ENCODE data around the gene BAD. TPM values are rescaled to one million over a fixed set of nuclear protein-coding genes. Genes with fewer than 3 reads are reported as not detected.

Gene BAD
- total and polyA plus RNA-seq, 12 donors = 9.5 to 219 (median 101) TPM

GRCh38 chr11:64225608-64226506, 58.6 kb downstream of the BAD start, which contains the start of the genes NUDT22 and TRPT1:
Gene NUDT22 (plus strand): TSS chr11:64226274. CDS start chr11:64226653, 379 bp downstream.
Gene TRPT1 (minus strand): TSS chr11:64226186. CDS start chr11:64225860, 326 bp downstream.
- peak within 1 kb of the TSS; percentile 66 to 92 (median 83) for H3K27ac ChIP-seq
- TF ChIP-seq CTCF (IDR thresholded peaks at IDR 0.05) (peak in 1 of 6 experiments; percentile 18), POLR2A (IDR thresholded peaks at IDR 0.05) (peak; percentile 44 to 71)
- 0 to 1% (median 0%) methylated on average over 11 to 54 of the region's 54 CpGs for WGBS, 4 donors
- intact Hi-C loops (cut with DNase I) = no loop called here
- peak; percentile 86 to 94 (median 90) for DNase-seq
- H3K4me1 ChIP-seq (replicated peaks in 1 of 2) = peaks cover 14 to 37% of the 10 kb centered on the region in 2 donors
- no peaks in the 10 kb centered on the region for H3K9me3 ChIP-seq (replicated peaks in 1 of 3)
- peaks cover 0 to 12% of the 10 kb centered on the region in 2 donors for H3K36me3 ChIP-seq (replicated peaks in 1 of 2)
- H3K27me3 ChIP-seq = no peaks in the 10 kb centered on the region
- peak within 1 kb of the TSS; percentile 69 to 84 (median 74) for H3K4me3 ChIP-seq

GRCh38 chr11:64224891-64225607, 59.4 kb downstream of the BAD start:
- Histone ChIP-seq H3K4me1 (replicated peaks in 1 of 2) (peaks cover 11 to 37% of the 10 kb centered on the region in 2 donors), H3K36me3 (replicated peaks in 1 of 2) (peaks cover 0 to 12% of the 10 kb centered on the region in 2 donors)
- peak in 4 of 7 donors; percentile 35 to 53 (median 46) for DNase-seq

GRCh38 chr11:64224151-64224890, 60.1 kb downstream of the BAD start:
- Histone ChIP-seq H3K36me3 (replicated peaks in 1 of 2) (peaks cover 0 to 12% of the 10 kb centered on the region in 2 donors), H3K4me3 (no peak overlapping the region), H3K27me3 (no peaks in the 10 kb centered on the region), H3K27ac (peak overlapping the region in 2 of 5 donors; percentile 86 to 92), H3K9me3 (replicated peaks in 1 of 3) (no peaks in the 10 kb centered on the region), H3K4me1 (replicated peaks in 1 of 2) (peaks cover 11 to 30% of the 10 kb centered on the region in 2 donors)
- no peak for TF ChIP-seq CTCF (IDR thresholded peaks at IDR 0.05)
- no peak for TF ChIP-seq POLR2A (IDR thresholded peaks at IDR 0.05)
- DNase-seq = peak in 4 of 7 donors; percentile 21 to 40 (median 32)
- intact Hi-C loops (cut with DNase I) = no loop called here
- WGBS, 4 donors = 78 to 91% (median 85%) methylated on average over 8 to 17 of the region's 17 CpGs

More at GRCh38 chr11:64224891-64225607, 59.4 kb downstream of the BAD start:
- Histone ChIP-seq H3K4me3 (peak overlapping the region in 2 of 4 donors; percentile 69 to 84), H3K27me3 (no peaks in the 10 kb centered on the region), H3K27ac (peak overlapping the region in 4 of 5 donors; percentile 71 to 92 (median 84)), H3K9me3 (replicated peaks in 1 of 3) (no peaks in the 10 kb centered on the region)
- 51 to 77% (median 55%) methylated on average over 13 to 22 of the region's 22 CpGs for WGBS, 4 donors
- intact Hi-C loops (cut with DNase I) = no loop called here
- TF ChIP-seq CTCF (IDR thresholded peaks at IDR 0.05) (no peak), POLR2A (IDR thresholded peaks at IDR 0.05) (no peak)
